Urinary bladder (tissue), 4 donors: ENCODE results near the gene PTPRN2. TPM values are rescaled to one million over a fixed set of nuclear protein-coding genes. Genes with fewer than 3 reads are reported as not detected.
"Not testable (repeated sequence)": the region's sequence is repeated elsewhere in the genome, so short reads cannot be mapped to it uniquely, and the experiment has no call there.

Source experiments
- DNase-seq: peaks from one replicate; pipeline ENCODE4 v3.0.0-alpha.2; 2015; ENCODE audit errors: extremely low spot score
- H3K27ac ChIP-seq: one replicate; pipeline ENCODE4 v1.5.1; 2013; ENCODE audit warnings: low read depth, mild to moderate bottlenecking, moderate library complexity
- H3K36me3 ChIP-seq: one replicate; pipeline ENCODE4 v1.6.1; 2013; ENCODE audit warnings: mild to moderate bottlenecking, moderate library complexity; ENCODE audit not compliant: insufficient read depth
- H3K4me1 ChIP-seq: one replicate; pipeline ENCODE4 v1.6.1; 2013; ENCODE audit warnings: mild to moderate bottlenecking, moderate library complexity; ENCODE audit not compliant: insufficient read depth
- H3K4me3 ChIP-seq: one replicate; pipeline ENCODE4 v1.5.1; 2013; ENCODE audit warnings: low read depth, low read length
- WGBS: extraction: QIAGEN DNeasy Blood & Tissue Kit; methylation state at CpG from one replicate; pipeline ENCODE4 v1.1.7; 2013; 5-methylcytosine and 5-hydroxymethylcytosine counted together
- polyA plus RNA-seq: library from polyadenylated mRNA; stranded (reverse); fragments of 200-250 nt; gene quantifications from one replicate; pipeline ENCODE4 v1.2.3, GENCODE V29; 2013
- total RNA-seq: library from RNA; depleted of rRNA; stranded (reverse); fragments of >200 nt; gene quantifications from one replicate; pipeline ENCODE4 v1.2.3, GENCODE V29; 2014
- donor health status: healthy with polysubstance abuse.
- donor health status: healthy.

Gene PTPRN2
- total and polyA plus RNA-seq, 2 donors, result 2.8 to 4.4 TPM

GRCh38 chr7:158362001-158362400 is 225.6 kb downstream of the PTPRN2 start:
- Histone ChIP-seq H3K27ac (no peak overlapping the region), H3K4me3 (no peak overlapping the region), H3K4me1 (no peaks in the 10 kb centered on the region), H3K36me3 (no peaks in the 10 kb centered on the region)
- no peak for DNase-seq
- 84% methylated on average over 8 of the region's 8 CpGs for WGBS

GRCh38 chr7:158361326-158361946 is 226.2 kb downstream of the PTPRN2 start:
- Histone ChIP-seq H3K4me1 (no peaks in the 10 kb centered on the region), H3K4me3 (no peak overlapping the region), H3K36me3 (no peaks in the 10 kb centered on the region), H3K27ac (no peak overlapping the region)
- DNase-seq, result no peak
- 70% methylated on average over 8 of the region's 8 CpGs for WGBS

- DNase-seq, result no peak
- no peak overlapping the region for H3K27ac ChIP-seq
- H3K4me3 ChIP-seq, result no peak overlapping the region
- no peaks in the 10 kb centered on the region for H3K36me3 ChIP-seq
- WGBS, result 82% methylated on average over 16 of the region's 16 CpGs
- H3K4me1 ChIP-seq, result no peaks in the 10 kb centered on the region
Measured at GRCh38 chr7:158358926-158359645, 228.5 kb downstream of the PTPRN2 start.

- no peaks in the 10 kb centered on the region for H3K36me3 ChIP-seq
- H3K4me3 ChIP-seq, result no peak overlapping the region
- no peak for DNase-seq
- no peak overlapping the region for H3K27ac ChIP-seq
- H3K4me1 ChIP-seq, result no peaks in the 10 kb centered on the region
- WGBS, result 87% methylated on average over 26 of the region's 26 CpGs
Measured at GRCh38 chr7:158357898-158358821, 229.5 kb downstream of the PTPRN2 start.

GRCh38 chr7:158357106-158357897 is 230.3 kb downstream of the PTPRN2 start:
- Histone ChIP-seq H3K4me1 (no peaks in the 10 kb centered on the region), H3K36me3 (no peaks in the 10 kb centered on the region), H3K4me3 (no peak overlapping the region), H3K27ac (no peak overlapping the region)
- DNase-seq, result no peak
- 90% methylated on average over 30 of the region's 30 CpGs for WGBS

GRCh38 chr7:158356454-158356853 is 231.2 kb downstream of the PTPRN2 start:
- WGBS, result 60% methylated on average over 3 of the region's 3 CpGs
- no peak overlapping the region for H3K4me3 ChIP-seq
- H3K4me1 ChIP-seq, result no peaks in the 10 kb centered on the region
- H3K27ac ChIP-seq, result no peak overlapping the region
- no peaks in the 10 kb centered on the region for H3K36me3 ChIP-seq
- no peak for DNase-seq

GRCh38 chr7:158355456-158356065 is 232.1 kb downstream of the PTPRN2 start:
- Histone ChIP-seq H3K4me1 (no peaks in the 10 kb centered on the region), H3K36me3 (no peaks in the 10 kb centered on the region), H3K4me3 (no peak overlapping the region), H3K27ac (no peak overlapping the region)
- WGBS, result 66% methylated on average over 15 of the region's 15 CpGs
- DNase-seq, result no peak

GRCh38 chr7:158354861-158355260 is 232.8 kb downstream of the PTPRN2 start:
- WGBS, result 83% methylated on average over 3 of the region's 3 CpGs
- DNase-seq, result no peak
- Histone ChIP-seq H3K4me1 (no peaks in the 10 kb centered on the region), H3K27ac (no peak overlapping the region), H3K4me3 (no peak overlapping the region), H3K36me3 (no peaks in the 10 kb centered on the region)

GRCh38 chr7:158353606-158354570 is 233.7 kb downstream of the PTPRN2 start:
- DNase-seq, result no peak
- Histone ChIP-seq H3K36me3 (no peaks in the 10 kb centered on the region), H3K4me1 (no peaks in the 10 kb centered on the region), H3K27ac (no peak overlapping the region), H3K4me3 (no peak overlapping the region)
- 58% methylated on average over 12 of the region's 12 CpGs for WGBS

GRCh38 chr7:158351899-158352729 is 235.5 kb downstream of the PTPRN2 start:
- H3K27ac ChIP-seq, H3K4me1 ChIP-seq, DNase-seq, H3K36me3 ChIP-seq, H3K4me3 ChIP-seq: not testable (repeated sequence)
- 82% methylated on average over 27 of the region's 30 CpGs for WGBS

- no peak overlapping the region for H3K27ac ChIP-seq
- DNase-seq, result no peak
- 80% methylated on average over 9 of the region's 9 CpGs for WGBS
- H3K4me1 ChIP-seq, result no peaks in the 10 kb centered on the region
- no peak overlapping the region for H3K4me3 ChIP-seq
- H3K36me3 ChIP-seq, result no peaks in the 10 kb centered on the region
Measured at GRCh38 chr7:158351481-158351880, 236.1 kb downstream of the PTPRN2 start.
